Measurements from ENCODE around the gene ILF3.

DNA sequence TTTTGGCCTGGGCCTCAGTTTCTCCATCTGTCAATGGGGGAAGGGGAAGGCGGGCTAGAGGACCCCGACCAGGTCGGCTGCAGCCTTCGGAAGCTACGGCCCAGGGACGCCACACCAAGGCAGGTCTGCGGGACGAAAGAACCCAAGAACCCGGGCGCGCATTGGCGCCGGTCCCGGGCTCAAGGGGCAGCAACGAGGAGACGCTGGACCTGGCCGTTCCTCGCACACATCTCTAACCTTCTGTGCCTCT, 739 bp upstream of the ILF3 start:
- TF ChIP-seq SMC3 (IDR thresholded peaks at IDR 0.05; ENCODE audit: borderline replicate concordance, low read length) (no peak), POLR2AphosphoS5 (IDR thresholded peaks at IDR 0.05; ENCODE audit: low read length) (peak; percentile 97), TCF7 (IDR thresholded peaks at IDR 0.05; ENCODE audit: borderline replicate concordance) (no peak), EZH2 (IDR thresholded peaks at IDR 0.05; ENCODE audit: borderline replicate concordance, control insufficient read depth, low read depth, low read length) (no peak), BHLHE40 (IDR thresholded peaks at IDR 0.05; ENCODE audit: borderline replicate concordance in 1 of 2, low read depth in 2 of 2, low read length in 1 of 2) (no peak), TAF1 (IDR thresholded peaks at IDR 0.05; ENCODE audit: borderline replicate concordance, low read depth, low read length) (no peak), GABPA (IDR thresholded peaks at IDR 0.05; ENCODE audit: low read depth) (no peak)
- TF ChIP-seq, protein P1, sequence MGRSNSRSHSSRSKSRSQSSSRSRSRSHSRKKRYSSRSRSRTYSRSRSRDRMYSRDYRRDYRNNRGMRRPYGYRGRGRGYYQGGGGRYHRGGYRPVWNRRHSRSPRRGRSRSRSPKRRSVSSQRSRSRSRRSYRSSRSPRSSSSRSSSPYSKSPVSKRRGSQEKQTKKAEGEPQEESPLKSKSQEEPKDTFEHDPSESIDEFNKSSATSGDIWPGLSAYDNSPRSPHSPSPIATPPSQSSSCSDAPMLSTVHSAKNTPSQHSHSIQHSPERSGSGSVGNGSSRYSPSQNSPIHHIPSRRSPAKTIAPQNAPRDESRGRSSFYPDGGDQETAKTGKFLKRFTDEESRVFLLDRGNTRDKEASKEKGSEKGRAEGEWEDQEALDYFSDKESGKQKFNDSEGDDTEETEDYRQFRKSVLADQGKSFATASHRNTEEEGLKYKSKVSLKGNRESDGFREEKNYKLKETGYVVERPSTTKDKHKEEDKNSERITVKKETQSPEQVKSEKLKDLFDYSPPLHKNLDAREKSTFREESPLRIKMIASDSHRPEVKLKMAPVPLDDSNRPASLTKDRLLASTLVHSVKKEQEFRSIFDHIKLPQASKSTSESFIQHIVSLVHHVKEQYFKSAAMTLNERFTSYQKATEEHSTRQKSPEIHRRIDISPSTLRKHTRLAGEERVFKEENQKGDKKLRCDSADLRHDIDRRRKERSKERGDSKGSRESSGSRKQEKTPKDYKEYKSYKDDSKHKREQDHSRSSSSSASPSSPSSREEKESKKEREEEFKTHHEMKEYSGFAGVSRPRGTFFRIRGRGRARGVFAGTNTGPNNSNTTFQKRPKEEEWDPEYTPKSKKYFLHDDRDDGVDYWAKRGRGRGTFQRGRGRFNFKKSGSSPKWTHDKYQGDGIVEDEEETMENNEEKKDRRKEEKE (IDR thresholded peaks at IDR 0.05): peak; percentile 13; the same call in 1 of the 2 replicates
- TF ChIP-seq, protein P2, sequence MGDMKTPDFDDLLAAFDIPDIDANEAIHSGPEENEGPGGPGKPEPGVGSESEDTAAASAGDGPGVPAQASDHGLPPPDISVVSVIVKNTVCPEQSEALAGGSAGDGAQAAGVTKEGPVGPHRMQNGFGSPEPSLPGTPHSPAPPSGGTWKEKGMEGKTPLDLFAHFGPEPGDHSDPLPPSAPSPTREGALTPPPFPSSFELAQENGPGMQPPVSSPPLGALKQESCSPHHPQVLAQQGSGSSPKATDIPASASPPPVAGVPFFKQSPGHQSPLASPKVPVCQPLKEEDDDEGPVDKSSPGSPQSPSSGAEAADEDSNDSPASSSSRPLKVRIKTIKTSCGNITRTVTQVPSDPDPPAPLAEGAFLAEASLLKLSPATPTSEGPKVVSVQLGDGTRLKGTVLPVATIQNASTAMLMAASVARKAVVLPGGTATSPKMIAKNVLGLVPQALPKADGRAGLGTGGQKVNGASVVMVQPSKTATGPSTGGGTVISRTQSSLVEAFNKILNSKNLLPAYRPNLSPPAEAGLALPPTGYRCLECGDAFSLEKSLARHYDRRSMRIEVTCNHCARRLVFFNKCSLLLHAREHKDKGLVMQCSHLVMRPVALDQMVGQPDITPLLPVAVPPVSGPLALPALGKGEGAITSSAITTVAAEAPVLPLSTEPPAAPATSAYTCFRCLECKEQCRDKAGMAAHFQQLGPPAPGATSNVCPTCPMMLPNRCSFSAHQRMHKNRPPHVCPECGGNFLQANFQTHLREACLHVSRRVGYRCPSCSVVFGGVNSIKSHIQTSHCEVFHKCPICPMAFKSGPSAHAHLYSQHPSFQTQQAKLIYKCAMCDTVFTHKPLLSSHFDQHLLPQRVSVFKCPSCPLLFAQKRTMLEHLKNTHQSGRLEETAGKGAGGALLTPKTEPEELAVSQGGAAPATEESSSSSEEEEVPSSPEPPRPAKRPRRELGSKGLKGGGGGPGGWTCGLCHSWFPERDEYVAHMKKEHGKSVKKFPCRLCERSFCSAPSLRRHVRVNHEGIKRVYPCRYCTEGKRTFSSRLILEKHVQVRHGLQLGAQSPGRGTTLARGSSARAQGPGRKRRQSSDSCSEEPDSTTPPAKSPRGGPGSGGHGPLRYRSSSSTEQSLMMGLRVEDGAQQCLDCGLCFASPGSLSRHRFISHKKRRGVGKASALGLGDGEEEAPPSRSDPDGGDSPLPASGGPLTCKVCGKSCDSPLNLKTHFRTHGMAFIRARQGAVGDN (IDR thresholded peaks at IDR 0.05): no peak; the same call in 1 of the 2 replicates
- TF ChIP-seq, protein P3, sequence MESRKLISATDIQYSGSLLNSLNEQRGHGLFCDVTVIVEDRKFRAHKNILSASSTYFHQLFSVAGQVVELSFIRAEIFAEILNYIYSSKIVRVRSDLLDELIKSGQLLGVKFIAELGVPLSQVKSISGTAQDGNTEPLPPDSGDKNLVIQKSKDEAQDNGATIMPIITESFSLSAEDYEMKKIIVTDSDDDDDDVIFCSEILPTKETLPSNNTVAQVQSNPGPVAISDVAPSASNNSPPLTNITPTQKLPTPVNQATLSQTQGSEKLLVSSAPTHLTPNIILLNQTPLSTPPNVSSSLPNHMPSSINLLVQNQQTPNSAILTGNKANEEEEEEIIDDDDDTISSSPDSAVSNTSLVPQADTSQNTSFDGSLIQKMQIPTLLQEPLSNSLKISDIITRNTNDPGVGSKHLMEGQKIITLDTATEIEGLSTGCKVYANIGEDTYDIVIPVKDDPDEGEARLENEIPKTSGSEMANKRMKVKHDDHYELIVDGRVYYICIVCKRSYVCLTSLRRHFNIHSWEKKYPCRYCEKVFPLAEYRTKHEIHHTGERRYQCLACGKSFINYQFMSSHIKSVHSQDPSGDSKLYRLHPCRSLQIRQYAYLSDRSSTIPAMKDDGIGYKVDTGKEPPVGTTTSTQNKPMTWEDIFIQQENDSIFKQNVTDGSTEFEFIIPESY (IDR thresholded peaks at IDR 0.05): no peak
- TF ChIP-seq, protein P4, sequence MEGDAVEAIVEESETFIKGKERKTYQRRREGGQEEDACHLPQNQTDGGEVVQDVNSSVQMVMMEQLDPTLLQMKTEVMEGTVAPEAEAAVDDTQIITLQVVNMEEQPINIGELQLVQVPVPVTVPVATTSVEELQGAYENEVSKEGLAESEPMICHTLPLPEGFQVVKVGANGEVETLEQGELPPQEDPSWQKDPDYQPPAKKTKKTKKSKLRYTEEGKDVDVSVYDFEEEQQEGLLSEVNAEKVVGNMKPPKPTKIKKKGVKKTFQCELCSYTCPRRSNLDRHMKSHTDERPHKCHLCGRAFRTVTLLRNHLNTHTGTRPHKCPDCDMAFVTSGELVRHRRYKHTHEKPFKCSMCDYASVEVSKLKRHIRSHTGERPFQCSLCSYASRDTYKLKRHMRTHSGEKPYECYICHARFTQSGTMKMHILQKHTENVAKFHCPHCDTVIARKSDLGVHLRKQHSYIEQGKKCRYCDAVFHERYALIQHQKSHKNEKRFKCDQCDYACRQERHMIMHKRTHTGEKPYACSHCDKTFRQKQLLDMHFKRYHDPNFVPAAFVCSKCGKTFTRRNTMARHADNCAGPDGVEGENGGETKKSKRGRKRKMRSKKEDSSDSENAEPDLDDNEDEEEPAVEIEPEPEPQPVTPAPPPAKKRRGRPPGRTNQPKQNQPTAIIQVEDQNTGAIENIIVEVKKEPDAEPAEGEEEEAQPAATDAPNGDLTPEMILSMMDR (IDR thresholded peaks at IDR 0.05 in 2 of 3, conservative IDR thresholded peaks at IDR 0.05 in 1 of 3; ENCODE audit: control insufficient read depth in 2 of 3, extremely low read depth in 1 of 3, insufficient read depth in 1 of 3, low read depth in 3 of 3, low read length in 3 of 3): no peak
